ENCODE measurements around the gene F2RL2. TPM values are rescaled to one million over a fixed set of nuclear protein-coding genes. Genes with fewer than 3 reads are reported as not detected.
"Not testable (repeated sequence)": the region's sequence is repeated elsewhere in the genome, so short reads cannot be mapped to it uniquely, and the experiment has no call there.

The F2RL2 gene
- polyA plus RNA-seq, 1 donor, result 5.4 TPM

DNA sequence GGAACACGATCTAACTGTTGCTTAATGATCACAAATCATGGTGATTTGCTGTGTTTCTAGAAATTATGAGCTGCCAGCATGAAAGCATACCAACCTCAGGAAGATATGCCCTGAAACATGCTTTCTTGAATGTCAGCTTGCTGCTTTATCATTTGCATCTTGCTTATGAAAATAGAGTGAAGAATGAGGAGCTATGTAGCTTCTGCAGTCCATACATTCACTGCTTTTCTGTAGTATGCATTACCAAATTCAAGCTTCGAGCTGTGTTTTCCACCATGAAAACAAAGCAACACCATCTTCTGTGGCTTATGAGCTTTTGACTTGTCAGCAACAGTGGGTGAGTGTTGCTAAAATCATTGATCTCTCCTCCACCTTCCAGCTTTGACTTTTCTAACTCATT lies 16.5 kb downstream of the F2RL2 start:
- Histone ChIP-seq H3K4me1 (ENCODE audit: control insufficient read depth, insufficient read depth, low read length) (no peaks in the 10 kb centered on the region), H3K36me3 (ENCODE audit: control insufficient read depth, insufficient read depth, low read length) (no peaks in the 10 kb centered on the region), H3K9me3 (ENCODE audit: control insufficient read depth, low read depth, low read length) (no peaks in the 10 kb centered on the region), H3K27me3 (ENCODE audit: control insufficient read depth, insufficient read depth, low read length) (no peaks in the 10 kb centered on the region), H3K4me3 (ENCODE audit: low read length) (no peak overlapping the region), H3K27ac (ENCODE audit: low read length) (peak overlapping the region; percentile 41)
- no CpG with 5 or more reads among the region's 2 CpGs for WGBS (ENCODE audit: insufficient coverage, low lambda C conversion rate)
- no peak for DNase-seq

DNA sequence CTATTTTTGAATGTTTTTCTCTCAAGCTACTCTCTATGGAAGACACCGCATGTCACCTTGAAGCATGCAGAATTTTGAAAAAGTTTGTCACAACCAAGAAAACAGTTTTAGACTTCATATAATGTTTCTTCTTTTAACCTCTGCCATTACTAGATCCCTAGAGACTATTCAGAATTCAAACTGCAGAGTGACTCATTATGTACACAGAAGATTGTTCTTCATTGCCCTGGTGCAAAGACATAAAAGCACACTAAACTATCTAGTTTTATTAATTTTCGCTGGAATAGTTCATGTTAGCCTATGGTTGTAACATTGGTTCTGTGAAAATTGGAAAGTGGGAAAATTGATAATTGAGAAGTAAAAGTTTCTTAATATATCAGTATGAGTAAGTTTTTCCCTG lies 18.4 kb downstream of the F2RL2 start:
- no peaks in the 10 kb centered on the region for H3K36me3 ChIP-seq (ENCODE audit: control insufficient read depth, insufficient read depth, low read length)
- no peak overlapping the region for H3K4me3 ChIP-seq (ENCODE audit: low read length)
- H3K9me3 ChIP-seq (ENCODE audit: control insufficient read depth, low read depth, low read length), result no peaks in the 10 kb centered on the region
- no peaks in the 10 kb centered on the region for H3K4me1 ChIP-seq (ENCODE audit: control insufficient read depth, insufficient read depth, low read length)
- peak in 1 of 2 donors; percentile 39 for DNase-seq
- 40% methylated on average over 1 of the region's 2 CpGs for WGBS (ENCODE audit: insufficient coverage, low lambda C conversion rate)
- H3K27me3 ChIP-seq (ENCODE audit: control insufficient read depth, insufficient read depth, low read length), result no peaks in the 10 kb centered on the region
- H3K27ac ChIP-seq (ENCODE audit: low read length), result no peak overlapping the region

DNA sequence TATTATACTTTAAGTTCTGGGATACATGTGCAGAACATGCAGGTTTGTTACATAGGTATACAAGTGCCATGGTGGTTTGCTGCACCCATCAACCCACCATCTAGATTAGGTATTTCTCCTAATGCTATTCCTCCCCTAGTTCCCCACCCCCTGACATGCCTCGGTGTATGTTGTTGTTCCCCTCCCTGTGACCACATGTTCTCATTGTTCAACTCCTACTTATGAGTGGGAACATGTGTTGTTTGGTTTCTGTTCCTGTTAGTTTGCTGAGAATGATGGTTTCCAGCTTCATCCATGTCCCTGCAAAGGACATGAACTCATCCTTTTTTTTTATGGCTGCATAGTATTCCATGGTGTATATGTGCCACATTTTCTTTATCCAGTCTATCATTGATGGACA lies 19.2 kb downstream of the F2RL2 start:
- not testable (repeated sequence) for H3K4me3 ChIP-seq (ENCODE audit: low read length); H3K9me3 ChIP-seq (ENCODE audit: control insufficient read depth, low read depth, low read length); H3K36me3 ChIP-seq (ENCODE audit: control insufficient read depth, insufficient read depth, low read length); H3K4me1 ChIP-seq (ENCODE audit: control insufficient read depth, insufficient read depth, low read length); H3K27ac ChIP-seq (ENCODE audit: low read length); H3K27me3 ChIP-seq (ENCODE audit: control insufficient read depth, insufficient read depth, low read length); DNase-seq
- 80% methylated on average over 1 of the region's 1 CpG for WGBS (ENCODE audit: insufficient coverage, low lambda C conversion rate)

DNA sequence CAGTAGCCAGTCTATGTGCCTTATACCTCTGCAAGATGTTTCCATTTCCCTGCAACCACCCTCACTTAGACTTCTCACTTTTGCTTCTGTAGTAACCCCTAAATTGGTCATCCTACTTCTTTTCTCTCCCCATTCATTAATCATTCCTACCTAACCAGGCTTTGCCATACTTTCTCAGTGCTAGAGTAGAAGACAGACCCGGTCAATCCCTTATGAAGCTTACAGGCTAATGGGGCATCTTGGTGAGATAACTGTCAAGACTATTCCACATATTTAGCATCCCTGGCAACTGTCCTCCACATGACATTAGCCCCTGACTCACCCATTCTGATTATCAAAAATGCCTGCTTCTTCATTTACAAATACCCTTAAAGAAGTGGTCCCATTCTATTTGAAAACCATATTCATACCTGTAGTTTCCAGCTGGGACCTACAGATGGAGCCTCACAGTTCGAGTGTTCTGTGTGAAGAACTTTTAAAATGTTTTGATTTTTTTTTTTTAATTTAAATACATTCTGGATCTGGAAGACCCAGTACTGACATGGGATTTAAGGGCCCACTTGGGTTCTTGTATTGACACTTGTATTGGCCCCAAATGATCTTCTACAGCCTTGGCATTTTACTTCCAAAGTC lies 21.0 kb downstream of the F2RL2 start:
- no peak overlapping the region for H3K27ac ChIP-seq (ENCODE audit: low read length)

GRCh38 chr5:76601470-76601869 lies 21.7 kb downstream of the F2RL2 start:
- peak; percentile 39 to 40 for DNase-seq
- WGBS (ENCODE audit: insufficient coverage, low lambda C conversion rate), result no CpG with 5 or more reads among the region's 3 CpGs
- Histone ChIP-seq H3K9me3 (ENCODE audit: control insufficient read depth, low read depth, low read length) (no peaks in the 10 kb centered on the region), H3K36me3 (ENCODE audit: control insufficient read depth, insufficient read depth, low read length) (no peaks in the 10 kb centered on the region), H3K27me3 (ENCODE audit: control insufficient read depth, insufficient read depth, low read length) (no peaks in the 10 kb centered on the region), H3K27ac (ENCODE audit: low read length) (no peak overlapping the region), H3K4me1 (ENCODE audit: control insufficient read depth, insufficient read depth, low read length) (no peaks in the 10 kb centered on the region), H3K4me3 (ENCODE audit: low read length) (no peak overlapping the region)

More for the DNA sequence above, 21.0 kb downstream of the F2RL2 start:
- H3K27me3 ChIP-seq (ENCODE audit: control insufficient read depth, insufficient read depth, low read length), result no peaks in the 10 kb centered on the region
- H3K4me3 ChIP-seq (ENCODE audit: low read length), result no peak overlapping the region
- no peaks in the 10 kb centered on the region for H3K4me1 ChIP-seq (ENCODE audit: control insufficient read depth, insufficient read depth, low read length)
- no peaks in the 10 kb centered on the region for H3K36me3 ChIP-seq (ENCODE audit: control insufficient read depth, insufficient read depth, low read length)
- no peak for DNase-seq
- no peaks in the 10 kb centered on the region for H3K9me3 ChIP-seq (ENCODE audit: control insufficient read depth, low read depth, low read length)
- no CpG with 5 or more reads among the region's 2 CpGs for WGBS (ENCODE audit: insufficient coverage, low lambda C conversion rate)

GRCh38 chr5:76600716-76601115 lies 22.5 kb downstream of the F2RL2 start:
- no peaks in the 10 kb centered on the region for H3K4me1 ChIP-seq (ENCODE audit: control insufficient read depth, insufficient read depth, low read length)
- no peak for DNase-seq
- no peaks in the 10 kb centered on the region for H3K36me3 ChIP-seq (ENCODE audit: control insufficient read depth, insufficient read depth, low read length)
- H3K27ac ChIP-seq (ENCODE audit: low read length), result no peak overlapping the region
- H3K4me3 ChIP-seq (ENCODE audit: low read length), result no peak overlapping the region
- H3K27me3 ChIP-seq (ENCODE audit: control insufficient read depth, insufficient read depth, low read length), result no peaks in the 10 kb centered on the region
- WGBS (ENCODE audit: insufficient coverage, low lambda C conversion rate), result 100% methylated on average over 1 of the region's 4 CpGs
- H3K9me3 ChIP-seq (ENCODE audit: control insufficient read depth, low read depth, low read length), result no peaks in the 10 kb centered on the region

DNA sequence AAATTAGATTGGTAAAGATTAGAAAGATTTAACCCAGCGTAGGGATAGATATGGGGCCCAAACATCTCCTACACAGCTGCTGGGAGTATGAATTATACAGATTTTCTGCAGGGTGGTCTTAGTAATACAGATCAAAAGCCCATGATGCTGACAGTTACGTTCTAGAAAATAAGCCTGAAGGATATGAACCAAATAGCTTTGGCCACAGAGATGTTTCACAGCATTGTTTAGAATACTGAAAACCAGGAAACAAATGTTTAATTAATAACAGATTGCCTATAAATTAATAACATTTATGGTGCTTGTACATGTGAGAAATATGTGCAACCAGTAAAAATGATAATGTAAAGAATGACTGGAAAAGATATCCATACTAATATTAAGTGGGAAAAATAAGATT lies 24.7 kb downstream of the F2RL2 start:
- no peaks in the 10 kb centered on the region for H3K9me3 ChIP-seq (ENCODE audit: control insufficient read depth, low read depth, low read length)
- no peaks in the 10 kb centered on the region for H3K4me1 ChIP-seq (ENCODE audit: control insufficient read depth, insufficient read depth, low read length)
- no peak overlapping the region for H3K4me3 ChIP-seq (ENCODE audit: low read length)
- no peak for DNase-seq
- WGBS (ENCODE audit: insufficient coverage, low lambda C conversion rate), result no CpG with 5 or more reads among the region's 2 CpGs
- no peaks in the 10 kb centered on the region for H3K27me3 ChIP-seq (ENCODE audit: control insufficient read depth, insufficient read depth, low read length)
- H3K27ac ChIP-seq (ENCODE audit: low read length), result no peak overlapping the region
- no peaks in the 10 kb centered on the region for H3K36me3 ChIP-seq (ENCODE audit: control insufficient read depth, insufficient read depth, low read length)

GRCh38 chr5:76595755-76596481 lies 27.3 kb downstream of the F2RL2 start:
- Histone ChIP-seq H3K27me3 (ENCODE audit: control insufficient read depth, insufficient read depth, low read length) (no peaks in the 10 kb centered on the region), H3K4me1 (ENCODE audit: control insufficient read depth, insufficient read depth, low read length) (no peaks in the 10 kb centered on the region), H3K36me3 (ENCODE audit: control insufficient read depth, insufficient read depth, low read length) (no peaks in the 10 kb centered on the region), H3K4me3 (ENCODE audit: low read length) (no peak overlapping the region), H3K27ac (ENCODE audit: low read length) (no peak overlapping the region), H3K9me3 (ENCODE audit: control insufficient read depth, low read depth, low read length) (no peaks in the 10 kb centered on the region)
- WGBS (ENCODE audit: insufficient coverage, low lambda C conversion rate), result 92% methylated on average over 2 of the region's 3 CpGs
- DNase-seq, result no peak

DNA sequence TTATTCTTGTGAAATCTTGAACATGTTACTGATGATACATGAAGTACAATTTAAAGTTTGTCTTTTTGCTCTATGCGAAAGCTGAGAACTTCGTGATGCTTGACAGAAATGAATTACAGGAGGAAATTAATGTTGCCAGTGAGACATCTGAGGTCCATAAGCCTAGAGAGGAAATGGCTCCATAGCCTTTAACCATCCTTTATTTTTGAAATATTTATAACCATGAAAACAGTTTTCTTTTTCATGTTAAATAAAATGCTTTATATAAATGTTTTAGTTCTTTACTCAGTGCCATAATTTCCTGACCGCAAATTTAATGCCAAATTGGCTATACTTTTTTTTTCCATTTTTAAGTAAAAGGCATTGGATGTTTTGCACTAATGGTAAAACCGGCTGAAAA lies 29.1 kb downstream of the F2RL2 start:
- Histone ChIP-seq H3K4me3 (ENCODE audit: low read length) (no peak overlapping the region), H3K27ac (ENCODE audit: low read length) (no peak overlapping the region)
- 100% methylated on average over 3 of the region's 4 CpGs for WGBS (ENCODE audit: insufficient coverage, low lambda C conversion rate)

DNA sequence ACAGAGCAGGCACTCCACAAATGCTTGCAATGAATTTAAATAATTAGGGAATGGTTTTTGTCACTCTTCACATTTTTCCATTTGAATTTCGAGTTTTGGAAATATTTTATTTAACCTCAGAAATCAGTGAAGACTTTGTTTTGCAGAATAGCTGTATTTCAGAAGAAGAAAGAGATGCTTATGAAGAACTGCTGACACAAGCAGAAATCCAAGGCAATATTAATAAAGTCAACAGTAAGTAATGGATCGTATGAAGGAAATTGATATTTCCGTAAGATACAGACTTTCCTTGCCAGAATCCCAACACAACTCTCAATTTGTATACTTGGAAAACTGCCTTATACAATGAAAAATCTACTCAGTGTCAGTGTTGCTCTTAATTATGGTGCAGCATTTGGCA lies 30.5 kb downstream of the F2RL2 start:
- 75% methylated on average over 1 of the region's 3 CpGs for WGBS (ENCODE audit: insufficient coverage, low lambda C conversion rate)

More for the DNA sequence above, 29.1 kb downstream of the F2RL2 start:
- DNase-seq, result no peak
- no peaks in the 10 kb centered on the region for H3K9me3 ChIP-seq (ENCODE audit: control insufficient read depth, low read depth, low read length)
- H3K36me3 ChIP-seq (ENCODE audit: control insufficient read depth, insufficient read depth, low read length), result no peaks in the 10 kb centered on the region
- H3K27me3 ChIP-seq (ENCODE audit: control insufficient read depth, insufficient read depth, low read length), result no peaks in the 10 kb centered on the region
- H3K4me1 ChIP-seq (ENCODE audit: control insufficient read depth, insufficient read depth, low read length), result no peaks in the 10 kb centered on the region

DNA sequence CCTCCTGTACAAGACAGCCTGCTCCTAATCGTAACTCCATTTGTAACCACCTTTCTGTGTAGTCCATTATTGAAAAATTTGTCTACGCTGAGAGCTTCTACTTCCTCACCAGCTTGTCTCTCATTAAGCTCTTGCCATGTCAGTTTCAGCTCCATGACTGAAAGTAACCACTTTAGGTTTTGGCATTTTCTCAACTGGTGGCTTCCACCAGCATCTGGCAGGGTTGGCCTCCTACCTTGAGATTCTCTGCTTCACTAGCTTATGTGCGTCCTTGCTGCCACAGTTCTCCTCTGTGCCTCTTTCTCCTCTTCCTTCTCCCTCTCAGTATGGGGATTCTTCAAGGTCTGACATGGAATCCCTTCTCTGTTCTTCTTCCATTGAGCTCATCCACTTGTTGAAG lies 31.8 kb downstream of the F2RL2 start:
- Histone ChIP-seq H3K4me3 (ENCODE audit: low read length) (no peak overlapping the region), H3K4me1 (ENCODE audit: control insufficient read depth, insufficient read depth, low read length) (no peaks in the 10 kb centered on the region), H3K36me3 (ENCODE audit: control insufficient read depth, insufficient read depth, low read length) (no peaks in the 10 kb centered on the region), H3K27ac (ENCODE audit: low read length) (no peak overlapping the region), H3K27me3 (ENCODE audit: control insufficient read depth, insufficient read depth, low read length) (no peaks in the 10 kb centered on the region), H3K9me3 (ENCODE audit: control insufficient read depth, low read depth, low read length) (no peaks in the 10 kb centered on the region)
- WGBS (ENCODE audit: insufficient coverage, low lambda C conversion rate), result no CpG with 5 or more reads among the region's 3 CpGs
- no peak for DNase-seq

More for the DNA sequence above, 30.5 kb downstream of the F2RL2 start:
- DNase-seq, result no peak
- no peaks in the 10 kb centered on the region for H3K27me3 ChIP-seq (ENCODE audit: control insufficient read depth, insufficient read depth, low read length)
- no peak overlapping the region for H3K4me3 ChIP-seq (ENCODE audit: low read length)
- H3K9me3 ChIP-seq (ENCODE audit: control insufficient read depth, low read depth, low read length), result no peaks in the 10 kb centered on the region
- no peaks in the 10 kb centered on the region for H3K4me1 ChIP-seq (ENCODE audit: control insufficient read depth, insufficient read depth, low read length)
- H3K27ac ChIP-seq (ENCODE audit: low read length), result no peak overlapping the region
- no peaks in the 10 kb centered on the region for H3K36me3 ChIP-seq (ENCODE audit: control insufficient read depth, insufficient read depth, low read length)

Data from large intestine (tissue), 3 donors.